Hematopoietic multipotent progenitor cell treated with erythropoietin and hydrocortisone succinate and interleukin-3 and kit ligand, for 8 days (in vitro differentiated cells): ENCODE measurements around the gene ZNF787.
A peak's percentile ranks its signal among the peaks of the same experiment; 100 is the strongest.
"Not testable (repeated sequence)": the region's sequence is repeated elsewhere in the genome, so short reads cannot be mapped to it uniquely, and the experiment has no call there.

Experiments used
- DNase-seq: peaks from one replicate; pipeline ENCODE4 v3.0.0-alpha.2; 2015

Gene ZNF787

DNA sequence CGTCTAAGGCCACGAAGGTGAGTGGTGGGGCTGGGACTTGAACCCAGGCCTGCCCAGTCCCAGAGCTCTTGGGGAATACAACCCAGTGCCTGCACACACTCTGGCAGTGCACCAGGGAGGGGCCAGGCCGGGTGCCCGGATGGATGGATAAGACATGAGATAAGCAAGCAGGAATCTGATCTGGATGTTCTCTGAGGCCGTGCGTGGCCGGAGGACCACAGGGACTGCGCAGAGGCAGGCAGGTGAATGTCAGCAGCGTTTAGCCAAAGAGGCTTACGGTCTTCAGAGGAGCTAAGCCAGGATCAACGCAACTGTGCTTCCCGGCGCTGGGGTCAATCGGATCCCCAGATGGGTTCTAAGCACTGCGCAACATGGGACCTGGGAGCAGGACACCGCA lies 1.5 kb downstream of the ZNF787 start:
- peak; percentile 73 for DNase-seq

DNA sequence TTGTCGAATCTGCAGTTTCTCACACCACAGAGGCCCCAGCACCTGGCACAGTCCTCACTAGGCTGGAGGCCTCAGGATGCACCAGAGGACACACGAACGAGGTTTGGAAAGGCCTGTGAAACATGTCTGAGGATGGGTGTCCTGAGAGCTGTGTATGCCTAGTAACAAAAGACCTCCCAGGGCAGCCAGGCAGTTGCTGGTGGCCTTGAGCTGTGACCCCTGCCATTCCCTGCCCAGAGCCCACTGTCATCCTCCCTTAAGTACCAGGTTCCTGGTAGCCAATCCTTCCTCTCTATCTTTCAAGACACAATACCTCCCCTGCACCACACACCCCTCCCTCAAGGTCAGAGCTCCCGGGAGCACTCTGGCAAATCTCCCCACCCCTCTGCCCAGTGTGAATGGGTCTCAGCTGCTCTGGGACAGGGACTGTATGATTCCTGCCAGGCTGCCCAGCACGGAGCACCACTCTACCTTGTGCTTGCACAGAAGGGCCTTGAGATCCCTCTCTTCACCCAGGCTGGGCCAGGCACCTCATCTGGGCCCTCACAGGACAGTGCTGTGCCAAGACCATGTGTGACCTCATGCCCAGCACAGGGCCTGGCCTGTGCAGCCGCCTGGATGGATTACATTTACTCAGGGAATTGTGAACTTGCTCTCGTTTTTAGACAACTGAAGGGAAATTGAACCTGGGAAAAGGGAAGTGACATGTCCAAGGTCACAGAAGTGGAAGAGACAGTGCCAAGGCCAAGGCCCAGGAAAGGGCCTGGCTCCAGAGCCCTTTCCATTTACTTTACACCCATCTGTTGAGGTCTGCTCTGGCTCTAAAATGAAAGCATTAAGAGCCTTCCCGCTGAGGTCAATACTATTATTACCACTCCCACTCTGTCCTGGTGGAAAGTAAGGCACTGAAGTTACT lies 2.2 kb downstream of the ZNF787 start:
- DNase-seq: no peak

DNA sequence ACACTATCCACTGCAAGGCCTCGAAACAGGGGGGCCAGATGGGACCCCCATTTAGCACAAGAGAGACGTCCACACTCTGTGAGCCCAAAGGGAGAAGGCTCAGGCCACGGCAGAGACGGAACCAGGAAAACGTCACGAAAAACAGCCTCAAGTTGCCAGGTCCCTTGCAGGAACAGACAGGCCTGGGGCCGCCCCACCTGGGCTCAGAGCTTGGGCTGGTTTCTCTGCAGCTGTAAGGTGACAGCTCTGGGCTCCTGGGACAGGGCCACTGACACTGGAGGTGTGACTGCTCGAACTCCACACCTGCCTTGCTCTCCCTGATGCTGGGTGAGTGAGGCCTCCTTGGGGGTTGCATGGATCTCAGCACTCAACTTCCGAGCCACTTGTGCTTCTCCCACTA lies 3.2 kb downstream of the ZNF787 start:
- DNase-seq: no peak

DNA sequence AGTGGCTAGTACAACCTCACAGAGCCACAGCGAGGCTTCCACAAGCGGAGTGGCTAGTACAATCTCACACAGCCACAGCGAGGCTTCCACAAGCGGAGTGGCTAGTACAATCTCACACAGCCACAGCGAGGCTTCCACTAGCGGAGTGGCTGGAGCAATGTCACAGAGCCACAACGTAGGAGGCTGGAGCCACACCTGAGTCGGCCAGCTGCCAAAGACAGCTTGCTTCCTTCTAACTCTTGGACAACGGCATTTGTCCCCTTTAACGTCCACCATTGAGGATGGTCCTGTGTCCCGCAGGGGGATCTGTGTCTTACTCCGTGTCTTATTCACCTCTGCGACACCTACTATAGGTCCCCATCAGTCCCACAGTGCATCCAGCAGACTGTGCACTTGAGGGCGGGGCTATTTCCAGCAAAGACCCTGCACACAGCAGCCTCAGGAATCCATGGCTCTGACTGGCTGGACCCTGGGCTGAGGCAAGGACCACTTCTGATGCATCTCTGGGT lies 3.7 kb downstream of the ZNF787 start:
- no peak for DNase-seq

DNA sequence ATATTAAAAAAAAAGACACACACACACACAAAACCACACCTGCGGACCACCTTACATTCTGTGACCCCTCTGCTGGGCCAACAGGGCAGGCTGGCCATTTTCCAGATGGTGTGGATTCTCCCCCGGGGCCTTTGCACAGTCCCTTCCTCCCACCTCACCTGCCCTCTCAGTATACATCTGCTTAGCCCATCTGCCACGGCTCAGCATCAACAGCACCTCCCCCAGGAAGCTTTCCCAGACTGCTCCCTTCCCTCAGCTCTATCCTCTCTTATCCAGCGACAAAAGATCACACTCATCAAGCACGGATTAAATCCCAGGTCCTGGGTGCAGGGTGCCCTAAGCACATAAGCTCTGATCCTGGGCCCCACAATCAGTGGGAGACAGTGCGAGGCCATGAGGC lies 4.5 kb downstream of the ZNF787 start:
- DNase-seq: no peak

DNA sequence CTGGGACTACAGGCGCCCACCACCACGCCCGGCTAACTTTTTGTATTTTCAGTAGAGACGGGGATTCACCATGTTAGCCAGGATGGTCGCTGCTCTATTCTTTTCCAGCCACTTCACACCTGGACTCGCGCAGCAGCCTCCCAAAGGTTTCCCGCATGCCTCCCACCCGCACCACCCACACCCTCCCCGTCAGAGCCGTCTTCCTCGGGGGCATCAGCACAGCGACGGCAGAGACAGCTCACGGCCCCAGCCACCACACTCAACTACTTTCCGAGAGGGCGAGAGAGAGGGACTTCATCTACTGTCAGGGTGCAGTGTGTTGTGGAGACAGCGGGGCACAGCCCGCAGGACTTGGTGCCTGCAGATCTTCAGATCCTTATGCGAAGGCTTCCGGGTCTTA lies 5.6 kb downstream of the ZNF787 start:
- no peak for DNase-seq

DNA sequence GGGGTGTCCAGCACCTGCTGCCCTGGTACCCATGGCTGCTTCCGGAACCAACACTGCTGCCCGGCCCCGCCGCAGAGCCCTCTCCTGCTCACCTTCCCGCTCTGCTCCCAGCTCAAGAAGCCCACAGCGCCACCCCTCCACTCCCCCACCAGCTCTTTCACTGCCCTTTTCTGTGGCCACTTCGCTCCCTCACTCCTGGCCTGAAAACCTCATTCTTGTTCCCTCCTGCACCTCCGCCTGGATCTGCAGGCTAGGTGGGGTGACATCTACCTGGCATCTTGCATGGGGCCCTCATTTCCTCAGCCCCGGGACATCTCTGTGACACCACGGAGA lies 6.4 kb downstream of the ZNF787 start:
- DNase-seq: no peak

DNA sequence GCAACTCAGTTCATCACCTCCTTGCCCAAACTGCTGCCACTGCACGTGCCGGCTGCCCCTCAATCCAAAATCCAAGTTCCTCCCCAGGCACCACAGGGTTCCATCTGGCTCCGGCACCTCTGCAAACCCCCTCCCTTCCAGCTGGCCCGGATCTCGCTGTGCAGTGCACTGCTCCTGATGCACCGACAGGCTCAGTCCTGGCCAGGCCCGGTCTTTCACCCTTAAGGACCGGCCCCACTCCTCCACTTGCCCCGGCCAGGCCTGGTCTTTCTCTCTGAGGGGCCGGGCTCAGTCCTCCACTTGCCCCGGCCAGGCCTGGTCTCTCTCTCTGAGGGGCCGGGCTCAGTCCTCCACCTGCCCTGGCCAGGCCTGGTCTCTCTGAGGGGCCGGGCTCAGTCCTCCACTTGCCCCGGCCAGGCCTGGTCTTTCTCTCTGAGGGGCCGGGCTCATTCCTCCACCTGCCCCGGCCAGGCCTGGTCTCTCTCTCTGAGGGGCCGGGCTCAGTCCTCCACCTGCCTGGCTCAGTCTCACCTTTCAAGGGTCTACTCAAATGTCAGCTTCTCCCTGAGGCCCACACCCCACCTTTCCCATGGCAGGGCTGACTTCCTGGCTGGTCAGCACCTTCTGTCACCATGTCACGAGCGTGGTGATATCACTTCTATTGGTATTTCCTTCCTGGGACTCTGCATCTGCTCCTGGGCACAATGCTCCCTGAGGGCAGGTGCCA lies 6.9 kb downstream of the ZNF787 start:
- DNase-seq: no peak

DNA sequence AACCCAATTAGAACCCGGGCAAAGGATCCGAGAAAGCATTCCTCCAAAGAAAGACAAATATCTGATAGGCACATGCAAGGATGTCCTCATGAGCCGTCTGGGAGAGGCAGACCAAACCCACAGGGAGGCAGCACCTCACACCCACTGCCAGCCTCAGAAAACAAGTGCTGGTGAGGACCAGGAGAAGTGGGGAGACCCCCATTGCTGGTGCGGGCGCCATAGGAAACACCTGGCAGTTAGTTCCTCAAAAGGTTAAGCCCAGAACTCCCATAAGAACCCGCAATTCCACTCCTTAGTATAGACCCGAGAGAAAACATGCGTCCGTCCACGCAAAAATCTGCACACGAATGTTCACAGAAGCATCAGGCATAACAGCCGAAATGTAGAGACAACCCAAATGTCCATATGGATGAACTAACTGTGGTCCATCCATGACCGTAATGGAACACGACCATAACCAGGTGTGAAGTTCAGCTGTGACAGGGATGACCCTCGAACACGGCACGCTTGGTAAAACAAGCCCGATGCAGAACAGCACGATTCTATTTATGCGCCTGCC lies 7.9 kb downstream of the ZNF787 start:
- DNase-seq: no peak

DNA sequence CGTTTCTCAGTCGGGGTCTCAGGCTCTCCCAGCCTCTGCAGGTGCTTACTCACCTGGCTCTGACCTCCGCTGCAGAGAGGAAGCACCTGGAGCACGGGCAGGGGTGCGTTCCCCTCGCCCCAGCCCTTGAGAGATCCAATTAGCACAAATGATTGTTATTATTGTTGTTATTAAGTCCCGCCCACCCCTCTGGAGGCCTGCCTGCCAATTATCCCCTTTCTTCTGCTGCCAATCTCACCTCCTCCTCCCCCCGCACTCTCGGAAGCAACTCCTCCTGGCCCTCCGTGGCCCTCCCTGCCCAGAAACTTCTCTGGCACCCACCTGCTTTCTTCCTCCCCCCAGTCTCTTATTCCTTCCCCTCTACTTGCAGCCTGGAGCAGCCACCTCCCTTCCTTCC lies 8.8 kb downstream of the ZNF787 start:
- DNase-seq: no peak

DNA sequence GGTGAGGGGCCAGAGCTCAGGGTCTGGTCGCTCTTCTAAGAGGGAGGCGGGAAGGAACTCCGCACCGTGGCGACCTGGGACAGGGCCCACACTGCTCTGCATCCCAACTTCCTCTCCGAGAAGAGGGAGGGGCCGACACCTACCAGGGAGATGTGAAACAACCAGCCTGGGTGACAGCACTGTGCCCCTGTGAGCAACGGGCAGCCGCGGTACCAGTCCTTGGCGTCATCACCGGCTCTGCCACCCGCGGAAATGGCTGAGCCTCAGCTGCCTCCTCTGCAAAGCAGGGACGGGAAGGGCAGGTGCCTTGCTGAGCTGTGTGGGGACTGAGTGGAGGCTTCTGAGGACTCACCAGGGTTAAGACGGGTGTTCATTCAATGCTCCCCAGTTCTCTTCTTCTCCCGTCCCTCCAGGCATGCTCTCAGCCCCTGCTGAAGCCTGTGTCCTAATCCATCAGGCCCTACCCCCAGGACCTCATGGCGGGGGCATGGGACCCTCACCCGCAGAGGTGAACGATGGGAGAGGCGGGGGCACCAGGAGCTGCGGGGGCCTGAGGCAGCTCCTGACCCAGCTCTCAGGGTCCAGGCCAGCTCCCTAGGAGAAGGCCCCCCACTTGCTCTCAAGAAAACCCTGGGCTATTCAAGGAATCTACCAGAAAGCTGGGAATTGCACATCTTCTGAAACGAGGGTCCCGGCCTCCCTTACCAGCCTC lies 9.3 kb downstream of the ZNF787 start:
- peak; percentile 35 for DNase-seq

DNA sequence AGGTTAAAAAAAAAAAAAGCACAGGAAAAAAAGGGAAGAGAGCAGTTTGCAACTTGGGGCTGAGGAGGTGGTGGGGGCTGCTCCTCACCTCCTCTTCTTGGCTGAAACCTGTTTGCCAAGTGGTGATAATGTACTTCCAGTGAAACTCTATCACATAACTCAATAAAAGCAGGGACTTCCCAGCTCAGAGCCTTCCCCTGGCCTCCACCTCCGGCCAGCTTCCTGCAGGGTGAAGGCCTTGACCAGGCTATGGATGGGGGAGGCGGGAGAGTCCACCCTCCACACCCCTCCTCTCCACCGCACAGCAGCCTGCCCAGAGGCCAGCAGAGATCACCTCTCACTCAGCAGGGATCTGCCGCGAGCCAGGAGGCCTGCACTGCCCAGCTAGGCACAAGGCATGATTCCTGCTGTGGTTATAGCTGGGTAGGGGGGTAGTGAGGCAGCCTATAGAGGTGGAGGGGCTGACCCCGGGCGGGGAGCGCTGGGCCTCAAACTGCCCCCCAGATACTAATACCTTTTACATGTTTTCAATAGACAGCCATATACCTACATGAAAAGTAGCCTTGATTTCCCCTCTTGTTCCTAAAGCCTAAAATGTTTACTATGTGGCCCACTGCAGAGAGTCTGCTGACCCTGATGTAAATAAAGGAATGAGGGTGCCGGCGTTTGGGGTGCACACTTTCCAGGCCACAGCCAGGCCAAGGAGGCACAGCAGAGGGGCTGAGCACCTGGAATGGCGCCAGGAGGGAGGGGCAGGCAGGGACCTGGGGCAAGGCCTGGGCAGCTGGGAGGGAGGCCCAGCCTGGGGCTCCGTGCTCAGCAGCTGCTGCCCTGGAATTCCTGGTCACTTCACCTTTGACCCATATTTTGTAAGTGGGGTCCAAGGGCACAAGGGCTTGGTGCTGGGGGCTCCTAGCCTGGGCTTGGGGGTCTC lies 10.3 kb downstream of the ZNF787 start:
- DNase-seq: peak; percentile 22

DNA sequence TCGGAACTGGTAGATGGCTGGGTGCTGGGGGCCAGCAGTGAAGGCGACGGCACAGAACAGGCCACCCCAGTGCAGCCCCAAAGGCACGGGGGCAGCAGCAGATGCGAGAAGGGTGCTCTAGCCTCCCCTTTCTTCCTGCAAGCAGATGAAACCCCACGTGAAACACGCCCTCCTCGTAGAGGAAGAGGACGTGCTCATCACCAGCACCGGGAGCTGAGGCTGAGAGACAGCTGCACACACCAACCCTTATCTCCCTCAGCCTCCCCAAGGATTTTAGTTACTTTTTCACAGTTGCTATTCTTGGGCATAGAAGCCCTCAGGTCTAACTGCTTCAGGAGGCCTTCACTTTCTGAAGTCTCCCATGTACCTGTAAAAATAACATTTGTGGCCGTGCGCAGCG lies 11.9 kb downstream of the ZNF787 start:
- peak; percentile 46 for DNase-seq

DNA sequence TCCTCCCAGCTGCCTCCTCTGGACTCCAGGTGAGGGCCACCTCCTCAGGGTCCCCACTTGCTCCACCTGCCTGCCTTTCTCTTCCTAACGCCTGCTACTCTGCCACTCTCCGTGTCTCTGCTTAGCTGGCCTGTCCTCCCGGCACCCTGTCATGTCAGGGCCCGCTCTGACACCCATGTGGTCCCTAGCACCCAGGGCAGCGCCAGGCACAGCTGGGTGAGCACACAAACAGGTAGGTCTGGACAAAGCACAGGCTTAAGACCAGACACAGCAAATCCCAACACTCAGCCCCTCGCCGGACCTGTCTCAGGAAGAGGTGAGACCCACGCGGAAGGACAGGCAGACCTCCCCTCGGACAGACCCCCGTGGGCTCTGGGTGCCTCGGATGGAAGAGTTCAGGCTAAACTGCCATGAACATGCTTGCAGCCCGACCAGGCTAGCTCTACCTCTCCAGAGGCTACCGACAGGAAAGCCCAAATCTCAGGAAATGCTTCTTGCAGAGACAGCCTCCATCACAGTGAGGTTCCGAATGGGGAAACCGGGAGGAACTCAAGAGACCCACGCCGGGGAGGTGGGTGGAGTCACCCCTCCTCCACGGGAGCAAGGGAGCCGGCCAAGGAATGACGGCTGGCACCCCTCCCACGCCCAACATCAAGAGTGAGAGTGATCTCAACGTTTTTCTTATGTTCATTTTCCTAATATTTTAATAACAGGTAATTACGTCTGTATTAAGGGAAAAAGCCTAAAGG lies 12.5 kb downstream of the ZNF787 start:
- DNase-seq: no peak

DNA sequence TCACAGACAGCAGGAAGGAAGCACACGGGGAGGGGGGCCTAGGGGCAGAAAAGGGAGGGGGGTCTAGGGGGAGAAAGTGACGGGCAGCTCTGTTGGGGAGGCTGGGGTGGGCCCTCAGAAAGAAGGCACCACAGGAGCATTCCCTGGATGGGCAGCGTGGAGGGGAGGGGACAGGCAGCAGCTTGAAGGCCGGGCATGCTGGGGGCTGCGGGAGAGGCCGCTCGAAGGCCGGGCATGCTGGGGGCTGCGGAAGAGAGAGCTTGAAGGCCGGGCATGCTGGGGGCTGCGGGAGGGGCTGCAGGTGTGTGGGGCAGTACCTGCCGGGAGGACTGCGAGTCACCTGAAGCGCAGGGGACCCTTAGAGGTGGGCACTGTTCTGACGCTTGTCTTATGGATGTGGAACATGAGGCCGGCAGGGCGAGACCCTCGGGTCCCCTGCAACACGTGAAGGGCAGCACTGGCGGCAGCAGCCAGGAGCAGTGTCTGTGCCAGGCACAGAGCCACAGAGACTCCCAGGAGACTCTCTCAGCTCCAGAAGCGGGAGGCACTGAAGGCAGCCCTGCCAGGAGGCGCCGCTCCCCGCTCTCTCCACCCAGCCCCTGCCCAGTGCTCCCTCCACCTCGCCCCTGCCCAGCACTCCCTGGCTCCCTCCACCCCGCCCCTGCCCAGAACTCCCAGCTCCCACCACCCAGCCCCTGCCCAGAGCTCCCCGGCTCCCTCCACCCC lies 13.3 kb downstream of the ZNF787 start:
- no peak for DNase-seq

DNA sequence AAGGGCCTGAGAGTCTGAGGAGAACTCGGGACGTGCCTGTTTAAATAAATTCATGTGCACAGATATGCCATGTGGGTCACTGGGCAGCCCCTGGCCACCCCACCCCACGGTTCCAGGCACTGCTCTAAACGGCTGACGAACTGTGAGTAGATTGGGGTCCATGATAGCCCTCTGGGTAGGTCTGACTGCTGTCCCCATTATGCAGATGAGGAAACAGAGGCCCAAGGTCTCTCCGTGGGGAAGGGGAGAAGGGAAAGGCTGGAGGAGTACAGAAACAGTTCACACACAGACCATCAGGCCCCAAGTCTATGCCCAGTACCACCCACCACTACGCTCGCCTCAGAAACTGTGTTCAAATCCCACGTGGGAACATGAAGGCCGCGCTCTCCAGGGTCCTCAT lies 14.1 kb downstream of the ZNF787 start:
- DNase-seq: no peak

DNA sequence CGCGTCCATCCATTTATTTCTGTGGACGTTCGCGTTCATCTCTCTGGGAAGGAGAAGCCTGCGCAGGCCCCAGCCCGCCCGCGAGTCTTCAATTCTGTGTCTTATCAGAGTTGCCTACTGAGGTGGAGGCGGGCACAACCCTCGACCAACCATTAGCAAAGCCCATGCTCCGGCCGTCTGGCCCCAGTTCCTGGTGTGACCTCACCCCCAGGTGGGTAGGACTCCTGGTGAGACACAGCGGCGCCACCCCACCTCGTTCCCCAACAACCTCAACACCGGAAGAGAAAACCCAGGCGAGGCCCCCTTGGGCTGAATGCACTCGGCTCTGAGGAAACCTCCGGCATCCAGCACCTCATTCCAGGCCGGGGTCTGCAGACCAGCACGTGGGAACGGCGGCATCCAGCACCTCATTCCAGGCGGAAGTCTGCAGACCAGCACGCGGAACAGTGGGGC lies 14.7 kb downstream of the ZNF787 start:
- no peak for DNase-seq

DNA sequence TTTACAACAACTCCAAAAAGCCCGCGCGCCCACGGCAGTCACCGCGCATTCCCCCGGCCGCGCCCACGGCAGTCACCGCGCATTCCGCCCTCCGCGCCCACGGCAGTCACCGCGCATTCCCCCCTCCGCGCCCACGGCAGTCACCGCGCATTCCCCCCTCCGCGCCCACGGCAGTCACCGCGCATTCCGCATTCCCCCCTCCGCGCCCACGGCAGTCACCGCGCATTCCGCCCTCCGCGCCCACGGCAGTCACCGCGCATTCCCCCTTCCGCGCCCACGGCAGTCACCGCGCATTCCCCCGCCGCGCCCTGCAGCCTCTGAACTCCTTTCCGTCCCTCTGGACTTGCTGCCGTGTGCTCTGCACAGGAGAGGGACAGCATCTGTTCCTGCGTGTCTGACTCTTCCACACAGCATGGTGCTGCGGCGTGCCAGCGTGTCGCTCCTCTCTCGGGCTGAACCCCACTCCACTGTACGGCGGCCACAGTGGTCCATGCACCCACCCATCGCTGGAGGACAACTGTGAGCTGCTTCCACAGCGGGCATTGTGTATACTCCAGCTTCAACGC lies 15.2 kb downstream of the ZNF787 start:
- DNase-seq: not testable (repeated sequence)

DNA sequence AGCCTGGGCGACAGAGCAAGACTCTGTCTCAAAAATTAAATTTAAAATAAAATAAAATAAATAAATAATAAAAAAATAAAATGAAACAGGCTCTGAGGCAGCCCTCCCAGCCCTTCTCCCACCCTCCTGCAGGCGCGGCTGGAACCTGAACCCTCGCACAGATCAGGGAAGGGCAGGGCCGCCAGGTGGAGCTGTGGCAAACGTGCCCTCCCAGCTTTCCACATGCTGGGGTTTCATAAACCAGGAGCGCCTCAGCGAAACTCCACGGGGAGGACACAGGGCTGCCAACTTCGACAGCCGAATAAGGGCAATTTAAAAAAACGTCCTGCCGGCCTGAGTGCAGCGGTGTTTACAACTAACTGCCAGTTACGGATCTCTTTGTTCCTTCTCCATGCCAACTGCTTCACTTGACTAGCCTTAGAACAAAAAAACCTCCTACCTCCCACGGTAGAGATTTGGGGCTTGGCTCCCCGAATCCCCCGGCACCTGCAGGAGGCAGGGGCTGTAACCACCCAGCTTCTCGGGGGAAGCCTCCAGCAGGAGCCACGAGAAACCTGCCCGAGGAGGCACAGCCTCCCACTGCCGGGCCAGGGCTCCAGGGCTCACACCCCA lies 15.9 kb downstream of the ZNF787 start:
- DNase-seq: peak; percentile 75

DNA sequence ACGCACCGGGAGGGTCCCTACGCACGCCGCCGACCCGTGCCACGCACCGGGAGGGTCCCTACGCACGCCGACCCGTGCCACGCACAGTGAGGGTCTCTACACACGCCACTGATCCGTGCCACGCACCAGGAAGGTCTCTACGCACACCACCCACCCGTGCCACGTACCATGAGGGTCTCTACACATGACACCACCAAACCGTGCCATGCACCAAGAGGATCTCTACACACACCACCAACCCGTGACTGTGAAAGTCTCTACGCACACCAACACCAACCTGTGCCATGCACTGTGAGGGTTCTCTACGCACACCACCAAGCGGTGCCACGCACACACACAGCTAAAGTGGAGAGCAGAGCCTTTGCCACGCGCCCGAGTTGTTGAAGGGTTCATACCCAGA lies 16.7 kb downstream of the ZNF787 start:
- DNase-seq: no peak
